ENCODE measurements around the gene EBF3. TPM values are rescaled to one million over a fixed set of nuclear protein-coding genes. Genes with fewer than 3 reads are reported as not detected.

EBF3 gene
- total RNA-seq, 4 donors from 2014 or later = 2.5 to 4.9 (median 4.6) TPM

DNA sequence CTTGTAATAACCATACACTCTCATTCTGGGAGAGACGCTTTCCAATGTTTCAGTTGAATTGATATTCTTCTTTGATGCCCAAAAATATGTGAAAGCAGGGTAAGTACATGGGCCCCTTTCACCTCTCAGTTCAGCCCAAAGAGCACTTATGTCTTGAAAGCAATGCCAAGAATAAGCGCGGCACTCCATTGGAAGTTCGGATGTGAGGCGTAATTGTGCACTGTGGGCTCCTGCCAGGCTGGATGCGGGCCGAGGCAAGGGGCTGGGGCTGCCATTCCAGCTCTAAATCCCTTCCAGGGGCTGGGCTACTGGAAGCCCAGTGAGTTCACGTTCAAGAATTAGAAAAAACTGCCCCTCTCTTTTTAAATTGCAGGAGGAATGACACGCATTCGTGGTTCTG lies 113.8 kb downstream of the EBF3 start:
- TF ChIP-seq, protein P1, sequence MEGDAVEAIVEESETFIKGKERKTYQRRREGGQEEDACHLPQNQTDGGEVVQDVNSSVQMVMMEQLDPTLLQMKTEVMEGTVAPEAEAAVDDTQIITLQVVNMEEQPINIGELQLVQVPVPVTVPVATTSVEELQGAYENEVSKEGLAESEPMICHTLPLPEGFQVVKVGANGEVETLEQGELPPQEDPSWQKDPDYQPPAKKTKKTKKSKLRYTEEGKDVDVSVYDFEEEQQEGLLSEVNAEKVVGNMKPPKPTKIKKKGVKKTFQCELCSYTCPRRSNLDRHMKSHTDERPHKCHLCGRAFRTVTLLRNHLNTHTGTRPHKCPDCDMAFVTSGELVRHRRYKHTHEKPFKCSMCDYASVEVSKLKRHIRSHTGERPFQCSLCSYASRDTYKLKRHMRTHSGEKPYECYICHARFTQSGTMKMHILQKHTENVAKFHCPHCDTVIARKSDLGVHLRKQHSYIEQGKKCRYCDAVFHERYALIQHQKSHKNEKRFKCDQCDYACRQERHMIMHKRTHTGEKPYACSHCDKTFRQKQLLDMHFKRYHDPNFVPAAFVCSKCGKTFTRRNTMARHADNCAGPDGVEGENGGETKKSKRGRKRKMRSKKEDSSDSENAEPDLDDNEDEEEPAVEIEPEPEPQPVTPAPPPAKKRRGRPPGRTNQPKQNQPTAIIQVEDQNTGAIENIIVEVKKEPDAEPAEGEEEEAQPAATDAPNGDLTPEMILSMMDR (IDR thresholded peaks at IDR 0.05) = no peak
- TF ChIP-seq POLR2A (IDR thresholded peaks at IDR 0.05) (no peak), EP300 (IDR thresholded peaks at IDR 0.05) (no peak), POLR2AphosphoS5 (IDR thresholded peaks at IDR 0.05) (no peak)
- WGBS, 2 donors (ENCODE audit: low coverage in 1 of 2) = 77 to 91% methylated on average over 5 to 7 of the region's 10 CpGs
- no peak for ATAC-seq

DNA sequence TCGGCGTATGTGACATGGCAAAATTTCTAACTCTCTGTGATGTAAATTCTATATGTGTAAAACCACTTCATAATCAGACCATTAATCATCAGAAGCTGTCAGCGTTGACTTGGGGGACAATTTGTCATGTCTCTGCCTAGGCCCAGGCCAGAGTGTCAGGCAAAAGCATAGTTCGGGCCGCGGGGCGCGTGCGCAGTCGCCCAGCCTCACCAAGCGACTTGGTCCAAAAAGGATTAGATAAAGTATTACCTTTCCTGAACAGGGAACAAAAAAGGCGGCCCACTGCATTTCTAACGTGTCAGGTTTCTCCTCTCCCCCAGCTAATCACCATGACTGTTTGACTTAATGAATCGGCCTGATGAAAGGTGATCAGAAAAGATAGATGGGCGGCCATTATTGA lies 114.2 kb downstream of the EBF3 start:
- TF ChIP-seq POLR2A (IDR thresholded peaks at IDR 0.05) = no peak
- TF ChIP-seq EP300 (IDR thresholded peaks at IDR 0.05) = no peak
- TF ChIP-seq, protein P1 (IDR thresholded peaks at IDR 0.05) = no peak
- no peak for TF ChIP-seq POLR2AphosphoS5 (IDR thresholded peaks at IDR 0.05)
- WGBS, 2 donors (ENCODE audit: low coverage in 1 of 2) = 74 to 80% methylated on average over 2 to 5 of the region's 15 CpGs
- H3K27ac ChIP-seq = no peak overlapping the region
- no peaks in the 10 kb centered on the region for H3K9me3 ChIP-seq
- H3K4me1 ChIP-seq = peaks cover 0 to 12% (median 0%) of the 10 kb centered on the region in 3 donors
- no peaks in the 10 kb centered on the region for H3K36me3 ChIP-seq
- H3K4me3 ChIP-seq = no peak overlapping the region
- H3K27me3 ChIP-seq = peaks cover 42% of the 10 kb centered on the region
- no peak for ATAC-seq

More for the DNA sequence above, 113.8 kb downstream of the EBF3 start:
- no peak overlapping the region for H3K27ac ChIP-seq
- peaks cover 46% of the 10 kb centered on the region for H3K27me3 ChIP-seq
- H3K36me3 ChIP-seq = no peaks in the 10 kb centered on the region
- peaks cover 0 to 12% (median 0%) of the 10 kb centered on the region in 3 donors for H3K4me1 ChIP-seq
- no peak overlapping the region for H3K4me3 ChIP-seq
- no peaks in the 10 kb centered on the region for H3K9me3 ChIP-seq

DNA sequence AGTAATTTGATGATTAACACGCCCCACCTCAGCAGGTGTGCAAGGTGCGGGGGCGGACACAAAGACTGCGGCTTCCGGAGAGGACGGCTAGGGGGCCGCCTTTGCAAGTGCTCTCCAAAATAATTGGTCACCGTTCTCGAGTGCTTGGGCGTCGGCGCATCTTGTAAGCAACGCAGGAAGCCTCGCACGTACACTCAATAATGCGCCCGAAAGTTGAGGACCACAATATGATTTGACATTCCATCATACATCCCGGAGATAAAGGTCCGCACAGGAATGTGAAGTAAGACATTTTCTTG lies 114.7 kb downstream of the EBF3 start:
- TF ChIP-seq, protein P1 (IDR thresholded peaks at IDR 0.05) = no peak
- TF ChIP-seq POLR2A (IDR thresholded peaks at IDR 0.05) = no peak
- TF ChIP-seq EP300 (IDR thresholded peaks at IDR 0.05) = no peak
- TF ChIP-seq POLR2AphosphoS5 (IDR thresholded peaks at IDR 0.05) = no peak
- WGBS, 2 donors (ENCODE audit: low coverage in 1 of 2) = 90 to 96% methylated on average over 7 to 19 of the region's 19 CpGs
- no peak overlapping the region for H3K4me3 ChIP-seq
- peaks cover 38% of the 10 kb centered on the region for H3K27me3 ChIP-seq
- no peaks in the 10 kb centered on the region for H3K9me3 ChIP-seq
- no peak for ATAC-seq
- no peaks in the 10 kb centered on the region for H3K36me3 ChIP-seq
- no peak overlapping the region for H3K27ac ChIP-seq
- H3K4me1 ChIP-seq = peaks cover 0 to 12% (median 0%) of the 10 kb centered on the region in 3 donors

DNA sequence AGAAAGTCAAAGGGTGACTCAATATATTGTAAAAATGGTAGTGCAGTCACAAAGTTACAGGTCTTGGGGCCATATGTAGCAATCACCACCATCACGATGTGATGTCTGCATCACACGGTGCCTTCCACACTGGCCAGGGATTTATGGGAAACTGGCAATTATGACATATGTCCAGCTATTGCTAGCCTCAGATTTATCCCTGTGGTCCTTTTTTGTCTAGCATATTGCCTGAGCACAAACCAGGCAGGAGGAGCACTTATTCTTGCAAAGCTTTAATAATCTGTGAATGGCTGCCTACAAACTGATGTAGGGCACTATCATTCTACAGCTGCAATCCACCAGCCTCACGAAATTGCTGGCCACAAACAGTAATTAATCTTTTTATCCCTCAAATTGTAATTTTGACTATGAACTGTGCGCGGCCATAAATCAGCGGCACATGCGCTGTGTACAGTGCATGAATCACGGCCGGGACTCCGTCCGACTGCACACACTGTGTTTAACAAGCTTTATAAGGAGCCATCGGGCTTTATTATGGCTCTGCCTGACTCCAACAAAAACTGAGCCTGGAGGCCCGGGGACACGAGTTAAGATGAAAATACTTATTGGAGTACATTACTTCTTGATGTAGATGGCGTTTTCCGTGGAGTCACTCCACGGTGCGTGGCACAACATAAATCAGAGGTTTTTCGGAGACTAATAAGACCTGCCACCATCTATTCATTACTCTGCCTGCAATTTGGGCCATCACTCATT lies 115.2 kb downstream of the EBF3 start:
- Histone ChIP-seq H3K27ac (no peak overlapping the region), H3K9me3 (no peaks in the 10 kb centered on the region), H3K4me1 (peaks cover 0 to 12% (median 0%) of the 10 kb centered on the region in 3 donors), H3K4me3 (no peak overlapping the region), H3K36me3 (no peaks in the 10 kb centered on the region), H3K27me3 (peaks cover 34% of the 10 kb centered on the region)
- TF ChIP-seq POLR2A (IDR thresholded peaks at IDR 0.05) = no peak
- TF ChIP-seq POLR2AphosphoS5 (IDR thresholded peaks at IDR 0.05) = no peak
- TF ChIP-seq EP300 (IDR thresholded peaks at IDR 0.05) = no peak
- TF ChIP-seq, protein P1 (IDR thresholded peaks at IDR 0.05) = no peak
- ATAC-seq = no peak
- 83 to 92% methylated on average over 17 to 18 of the region's 19 CpGs for WGBS, 2 donors (ENCODE audit: low coverage in 1 of 2)
